Measurements from ENCODE around the gene TKTL2. TPM values are rescaled to one million over a fixed set of nuclear protein-coding genes. Genes with fewer than 3 reads are reported as not detected.
"Not testable (repeated sequence)": the region's sequence is repeated elsewhere in the genome, so short reads cannot be mapped to it uniquely, and the experiment has no call there.

Gene TKTL2
- total RNA-seq, 1 donor from 2014 or later: not detected

DNA sequence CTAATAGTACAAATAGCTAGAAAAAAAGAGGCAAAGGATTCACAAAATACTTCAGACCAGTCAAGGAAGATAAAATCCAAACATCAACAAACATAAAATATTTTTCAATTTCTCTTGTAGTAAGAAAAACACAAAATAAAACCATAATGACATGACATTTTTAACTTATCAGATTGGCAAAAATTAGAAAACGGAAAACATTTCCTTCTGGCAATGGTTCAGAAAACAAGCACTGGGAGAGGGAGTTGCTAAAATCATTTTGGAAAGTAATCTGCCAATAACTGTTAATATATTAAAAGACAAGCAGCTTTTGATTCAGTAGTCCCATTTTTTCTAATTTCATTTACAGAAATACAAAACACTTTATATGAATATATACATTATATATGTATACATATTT, 26.1 kb downstream of the TKTL2 start:
- Mint-ChIP-seq H3K9me3 (ENCODE audit: low read depth) (no peaks in the 10 kb centered on the region), H3K27ac (no peak overlapping the region), H3K4me3 (ENCODE audit: low read depth) (no peak overlapping the region), H3K4me1 (ENCODE audit: low read depth) (no peaks in the 10 kb centered on the region), H3K36me3 (ENCODE audit: insufficient read depth) (no peaks in the 10 kb centered on the region), H3K27me3 (no peaks in the 10 kb centered on the region)
- DNase-seq (ENCODE audit: low spot score, unreplicated experiment): no peak
- TF ChIP-seq CTCF (IDR thresholded peaks at IDR 0.05; ENCODE audit: unreplicated experiment): no peak

DNA sequence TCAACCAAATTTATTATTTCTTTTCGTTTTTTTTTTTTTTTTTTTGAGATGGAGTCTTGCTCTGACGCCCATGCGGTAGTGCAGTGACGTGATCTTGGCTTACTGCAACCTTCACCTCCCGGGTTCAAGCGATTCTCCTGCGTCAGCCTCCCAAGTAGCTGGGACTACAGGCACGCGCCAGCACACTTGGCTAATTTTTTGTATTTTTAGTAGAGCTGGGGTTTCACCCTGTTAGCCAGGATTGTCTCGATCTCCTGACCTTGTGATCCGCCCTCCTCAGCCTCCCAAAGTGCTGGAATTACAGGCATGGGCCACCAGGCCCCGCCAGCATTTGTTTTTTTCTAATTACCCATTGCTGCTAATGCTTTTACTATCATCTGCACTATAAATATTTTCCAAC, 26.5 kb downstream of the TKTL2 start:
- not testable (repeated sequence) for H3K9me3 Mint-ChIP-seq (ENCODE audit: low read depth); H3K36me3 Mint-ChIP-seq (ENCODE audit: insufficient read depth); H3K4me3 Mint-ChIP-seq (ENCODE audit: low read depth); H3K4me1 Mint-ChIP-seq (ENCODE audit: low read depth); H3K27me3 Mint-ChIP-seq; H3K27ac Mint-ChIP-seq; DNase-seq (ENCODE audit: low spot score, unreplicated experiment)

DNA sequence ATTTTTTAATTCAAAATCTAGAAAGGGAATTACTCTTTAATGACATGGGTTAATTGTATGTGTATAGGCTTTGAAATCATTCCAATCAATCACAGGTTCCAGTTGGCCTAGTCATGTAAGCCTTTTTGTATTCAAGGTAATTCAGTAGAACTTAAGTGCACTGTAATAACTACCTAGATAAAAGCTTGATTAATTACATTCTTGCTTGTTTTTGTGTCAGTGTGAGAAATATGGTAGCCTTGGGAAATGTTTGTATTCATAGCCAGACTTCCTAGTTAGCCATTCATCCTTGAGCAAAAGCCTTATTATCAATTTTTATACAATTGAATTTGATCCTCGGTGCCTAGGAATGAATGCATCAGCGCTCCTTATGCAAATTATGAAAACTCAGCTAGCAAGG, 33.5 kb downstream of the TKTL2 start:
- H3K36me3 Mint-ChIP-seq (ENCODE audit: insufficient read depth): no peaks in the 10 kb centered on the region
- no peak overlapping the region for H3K27ac Mint-ChIP-seq
- DNase-seq (ENCODE audit: low spot score, unreplicated experiment): no peak
- H3K9me3 Mint-ChIP-seq (ENCODE audit: low read depth): no peaks in the 10 kb centered on the region
- no peaks in the 10 kb centered on the region for H3K4me1 Mint-ChIP-seq (ENCODE audit: low read depth)
- no peaks in the 10 kb centered on the region for H3K27me3 Mint-ChIP-seq
- TF ChIP-seq CTCF (IDR thresholded peaks at IDR 0.05; ENCODE audit: unreplicated experiment): no peak
- H3K4me3 Mint-ChIP-seq (ENCODE audit: low read depth): no peak overlapping the region

Other genes starting within 250 kb of the TKTL2 start
- 12.9 and 13.7 TPM in 2 replicates for gene NPY1R, start 141.2 kb downstream of the TKTL2 start, total RNA-seq
- gene NPY5R, start 129.9 kb downstream of the TKTL2 start, total RNA-seq: 1.1 and 1.5 TPM in 2 replicates
- 22.2 and 27.1 TPM in 2 replicates for gene TMA16, start 20.9 kb upstream of the TKTL2 start, total RNA-seq